Esophagus squamous epithelium (tissue), 5 donors: ENCODE data around the gene PPP1R12C. TPM values are rescaled to one million over a fixed set of nuclear protein-coding genes. Genes with fewer than 3 reads are reported as not detected.

Experiments
- DNase-seq: peaks from one replicate; lab custom pipeline; 2025; lab: John Stamatoyannopoulos, UW
- H3K27ac ChIP-seq, 4 donors: fragments of 200-600 bp; sonication (generic); one replicate each; pipeline ENCODE4 v1.5.1; 2016 to 2019; ENCODE audit warnings: mild to moderate bottlenecking in 1 of 4
- H3K27me3 ChIP-seq, 4 donors: fragments of 200-600 bp; sonication (generic); 1 replicate in 3 of 4; 2 replicates in 1 of 4; pipeline versions ENCODE4 v1.5.1 to v1.6.0; 2017 to 2021; ENCODE audit warnings: antibody characterized with exemption in 1 of 4
- H3K36me3 ChIP-seq, 3 donors: fragments of 200-600 bp; sonication (generic); one replicate each; pipeline ENCODE4 v1.5.1; 2016 to 2019
- H3K4me1 ChIP-seq, 3 donors: fragments of 200-600 bp; sonication (generic); one replicate each; pipeline ENCODE4 v1.5.1; 2017 to 2019
- H3K4me3 ChIP-seq, 4 donors: fragments of 200-600 bp; sonication (generic); 1 replicate in 3 of 4; 2 replicates in 1 of 4; pipeline ENCODE4 v1.5.1; 2016 to 2019; ENCODE audit warnings: mild to moderate bottlenecking in 2 of 4, moderate library complexity in 1 of 4
- H3K9me3 ChIP-seq, 3 donors: fragments of 200-600 bp; sonication (generic); one replicate each; pipeline ENCODE4 v1.5.1; 2016 to 2019
- CTCF ChIP-seq, 6 experiments: fragments of 450-650 bp in 4 of 6; fragments of 200-600 bp in 2 of 6; sonication (generic) in 2 of 6; IDR thresholded peaks; one replicate each; pipeline ENCODE4 v1.5.1; 2016 to 2019; ENCODE audit warnings: antibody characterized with exemption in 6 of 6, mild to moderate bottlenecking in 4 of 6, moderate library complexity in 4 of 6
- POLR2A ChIP-seq, 4 donors: fragments of 450-650 bp; IDR thresholded peaks; one replicate each; pipeline ENCODE4 v1.6.1; 2017; ENCODE audit warnings: antibody characterized with exemption in 4 of 4, mild to moderate bottlenecking in 4 of 4, moderate library complexity in 3 of 4
- WGBS, 2 donors: methylation state at CpG; one replicate each; pipeline ENCODE4 v1.1.5; 2018; 5-methylcytosine and 5-hydroxymethylcytosine counted together
- intact Hi-C: fragments of 100-400 bp; cut with DNase I; formaldehyde crosslinking; loops from one replicate; pipeline ENCODE4 v1.15.0; 2022
- total RNA-seq, 4 donors: library from RNA; depleted of rRNA; stranded (reverse); fragments of >200 nt; gene quantifications; one replicate each; pipeline ENCODE4 v1.1.0, GENCODE V29; 2016
- donor health status: DM: yes; HTN: yes; CAD: no.

The PPP1R12C gene
- total RNA-seq, 4 donors from 2014 or later, result 35.1 to 89.1 (median 43.7) TPM

- H3K27me3 ChIP-seq, result no peaks in the 10 kb centered on the region
- WGBS, 2 donors, result 81 to 84% methylated on average over 7 of the region's 9 CpGs
- TF ChIP-seq CTCF (IDR thresholded peaks at IDR 0.05) (no peak), POLR2A (IDR thresholded peaks at IDR 0.05) (no peak)
- H3K4me1 ChIP-seq, result peaks cover 21 to 71% (median 46%) of the 10 kb centered on the region in 3 donors
- DNase-seq, result no peak
- peak overlapping the region in 2 of 4 donors; percentile 91 to 98 for H3K4me3 ChIP-seq
- H3K27ac ChIP-seq, result peak overlapping the region; percentile 89 to 99 (median 94)
- intact Hi-C loops, result no loop called here
- H3K9me3 ChIP-seq, result no peaks in the 10 kb centered on the region
- peaks cover 0 to 26% (median under 1%) of the 10 kb centered on the region in 3 donors for H3K36me3 ChIP-seq
These were observed 2.8 kb downstream of the PPP1R12C start for GRCh38 chr19:55114566-55115145.

GRCh38 chr19:55113570-55114039 is 3.8 kb downstream of the PPP1R12C start:
- whole genome bisulfite sequencing, 2 donors, result 44 to 71% methylated on average over 1 to 11 of the region's 12 CpGs
- Histone ChIP-seq H3K36me3 (peaks cover 0 to 36% (median 4%) of the 10 kb centered on the region in 3 donors), H3K27me3 (no peaks in the 10 kb centered on the region), H3K9me3 (no peaks in the 10 kb centered on the region), H3K27ac (peak overlapping the region; percentile 89 to 99 (median 94)), H3K4me3 (peak overlapping the region in 2 of 4 donors; percentile 14 to 27), H3K4me1 (peaks cover 21 to 73% (median 43%) of the 10 kb centered on the region in 3 donors)
- intact Hi-C loops, result no loop called here
- DNase-seq, result no peak
- TF ChIP-seq CTCF (IDR thresholded peaks at IDR 0.05) (no peak), POLR2A (IDR thresholded peaks at IDR 0.05) (peak in 1 of 4 donors; percentile 28)

GRCh38 chr19:55112777-55113569 is 4.5 kb downstream of the PPP1R12C start:
- DNase-seq, result no peak
- peaks cover 21 to 67% (median 41%) of the 10 kb centered on the region in 3 donors for H3K4me1 ChIP-seq
- peaks cover 0 to 42% (median 4%) of the 10 kb centered on the region in 3 donors for H3K36me3 ChIP-seq
- intact Hi-C loops, result no loop called here
- H3K9me3 ChIP-seq, result no peaks in the 10 kb centered on the region
- TF ChIP-seq POLR2A (IDR thresholded peaks at IDR 0.05), result no peak
- TF ChIP-seq CTCF (IDR thresholded peaks at IDR 0.05), result no peak
- peak overlapping the region; percentile 89 to 99 (median 94) for H3K27ac ChIP-seq
- 75 to 77% methylated on average over 6 to 14 of the region's 23 CpGs for WGBS, 2 donors
- no peaks in the 10 kb centered on the region for H3K27me3 ChIP-seq
- peak overlapping the region in 2 of 4 donors; percentile 14 to 27 for H3K4me3 ChIP-seq

GRCh38 chr19:55112246-55112776 is 5.1 kb downstream of the PPP1R12C start:
- peak overlapping the region; percentile 89 to 99 (median 94) for H3K27ac ChIP-seq
- no peaks in the 10 kb centered on the region for H3K9me3 ChIP-seq
- H3K27me3 ChIP-seq, result no peaks in the 10 kb centered on the region
- no peak overlapping the region for H3K4me3 ChIP-seq
- H3K4me1 ChIP-seq, result peaks cover 21 to 66% (median 41%) of the 10 kb centered on the region in 3 donors
- peaks cover 0 to 42% (median 4%) of the 10 kb centered on the region in 3 donors for H3K36me3 ChIP-seq
- intact Hi-C loops, result no loop called here
- 85% methylated on average over 4 of the region's 25 CpGs; no CpG with 5 or more reads in 1 of the 2 donors for WGBS, 2 donors
- no peak for TF ChIP-seq CTCF (IDR thresholded peaks at IDR 0.05)
- TF ChIP-seq POLR2A (IDR thresholded peaks at IDR 0.05), result no peak
- DNase-seq, result no peak
